NCI-H446 treated with DMSO at 0.1 percent for 48 hours (cell line): Measurements from ENCODE around the gene NGRN.
"Not testable (repeated sequence)": the region's sequence is repeated elsewhere in the genome, so short reads cannot be mapped to it uniquely, and the experiment has no call there.

Experiments used
- DNase-seq: peaks from one replicate; lab custom pipeline; 2025; lab: John Stamatoyannopoulos, UW

NGRN gene

GRCh38 chr15:90281637-90282036 lies 16.2 kb downstream of the NGRN start:
- DNase-seq = not testable (repeated sequence)

GRCh38 chr15:90286678-90287077 lies 21.2 kb downstream of the NGRN start:
- no peak for DNase-seq

- DNase-seq = no peak
Measured at GRCh38 chr15:90287101-90287500, 21.6 kb downstream of the NGRN start.

- DNase-seq = no peak
Measured at GRCh38 chr15:90287946-90288345, 22.5 kb downstream of the NGRN start.

- DNase-seq = no peak
Measured at GRCh38 chr15:90291679-90292356, 26.3 kb downstream of the NGRN start.

GRCh38 chr15:90293040-90293810 lies 27.8 kb downstream of the NGRN start:
- DNase-seq = not testable (repeated sequence)

- no peak for DNase-seq
Measured at GRCh38 chr15:90294159-90294558, 28.7 kb downstream of the NGRN start.

- DNase-seq = no peak
Measured at GRCh38 chr15:90294601-90295269, 29.3 kb downstream of the NGRN start.

GRCh38 chr15:90295270-90295648 lies 29.8 kb downstream of the NGRN start:
- no peak for DNase-seq

- not testable (repeated sequence) for DNase-seq
Measured at GRCh38 chr15:90296316-90296884, 30.9 kb downstream of the NGRN start.

GRCh38 chr15:90297021-90297420 lies 31.5 kb downstream of the NGRN start:
- no peak for DNase-seq

GRCh38 chr15:90300541-90300940 lies 35.1 kb downstream of the NGRN start:
- no peak for DNase-seq

- DNase-seq = no peak
Measured at GRCh38 chr15:90300988-90301706, 35.7 kb downstream of the NGRN start.

- DNase-seq = no peak
Measured at GRCh38 chr15:90301707-90302300, 36.3 kb downstream of the NGRN start.

- DNase-seq = not testable (repeated sequence)
Measured at GRCh38 chr15:90305355-90305754, 39.9 kb downstream of the NGRN start.

GRCh38 chr15:90305932-90306331 lies 40.5 kb downstream of the NGRN start:
- DNase-seq = no peak

- DNase-seq = no peak
Measured at GRCh38 chr15:90306560-90306959, 41.1 kb downstream of the NGRN start.

- DNase-seq = no peak
Measured at GRCh38 chr15:90307661-90308060, 42.2 kb downstream of the NGRN start.

- no peak for DNase-seq
Measured at GRCh38 chr15:90309020-90309419, 43.5 kb downstream of the NGRN start.

- peak; percentile 30 for DNase-seq
Measured at GRCh38 chr15:90315278-90315982, 50.0 kb downstream of the NGRN start.

- DNase-seq = no peak
Measured at GRCh38 chr15:90316139-90316538, 50.7 kb downstream of the NGRN start.
